ENCODE results near the gene FAM222A.

GRCh38 chr12:109793826-109794501, 80.3 kb downstream of the FAM222A start:
- TF ChIP-seq EZH2 (IDR thresholded peaks at IDR 0.05; ENCODE audit: borderline replicate concordance, low read depth, low read length, poor library complexity, severe bottlenecking) = no peak
- TF ChIP-seq, protein P1, sequence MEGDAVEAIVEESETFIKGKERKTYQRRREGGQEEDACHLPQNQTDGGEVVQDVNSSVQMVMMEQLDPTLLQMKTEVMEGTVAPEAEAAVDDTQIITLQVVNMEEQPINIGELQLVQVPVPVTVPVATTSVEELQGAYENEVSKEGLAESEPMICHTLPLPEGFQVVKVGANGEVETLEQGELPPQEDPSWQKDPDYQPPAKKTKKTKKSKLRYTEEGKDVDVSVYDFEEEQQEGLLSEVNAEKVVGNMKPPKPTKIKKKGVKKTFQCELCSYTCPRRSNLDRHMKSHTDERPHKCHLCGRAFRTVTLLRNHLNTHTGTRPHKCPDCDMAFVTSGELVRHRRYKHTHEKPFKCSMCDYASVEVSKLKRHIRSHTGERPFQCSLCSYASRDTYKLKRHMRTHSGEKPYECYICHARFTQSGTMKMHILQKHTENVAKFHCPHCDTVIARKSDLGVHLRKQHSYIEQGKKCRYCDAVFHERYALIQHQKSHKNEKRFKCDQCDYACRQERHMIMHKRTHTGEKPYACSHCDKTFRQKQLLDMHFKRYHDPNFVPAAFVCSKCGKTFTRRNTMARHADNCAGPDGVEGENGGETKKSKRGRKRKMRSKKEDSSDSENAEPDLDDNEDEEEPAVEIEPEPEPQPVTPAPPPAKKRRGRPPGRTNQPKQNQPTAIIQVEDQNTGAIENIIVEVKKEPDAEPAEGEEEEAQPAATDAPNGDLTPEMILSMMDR (conservative IDR thresholded peaks at IDR 0.05; ENCODE audit: low read depth, low read length) = no peak
